Measurements from ENCODE around the gene VPS36.
"Not testable (repeated sequence)": the region's sequence is repeated elsewhere in the genome, so short reads cannot be mapped to it uniquely, and the experiment has no call there.

The VPS36 gene

DNA sequence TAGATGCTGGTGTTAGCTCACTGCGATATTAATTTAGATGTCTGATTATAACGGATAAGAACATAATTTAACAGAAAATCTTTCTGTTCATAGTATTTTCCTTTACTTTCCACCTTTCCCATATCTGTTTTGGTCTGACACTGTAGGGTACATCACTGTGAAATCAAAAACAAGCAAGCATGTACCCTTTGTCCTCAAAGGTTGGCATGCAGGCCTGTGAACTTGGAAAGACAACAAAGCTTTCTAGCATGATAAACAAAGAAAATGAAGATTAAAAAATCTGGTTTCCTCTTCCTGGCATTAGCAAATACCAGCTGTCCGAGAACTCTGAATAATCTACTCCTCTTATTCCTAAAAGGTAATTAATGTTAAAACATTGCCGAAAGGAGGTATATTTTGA is 76.0 kb downstream of the VPS36 start:
- no peak overlapping the region for H3K9ac ChIP-seq (ENCODE audit: low read length)
- no peaks in the 10 kb centered on the region for H3K9me3 ChIP-seq (ENCODE audit: control insufficient read depth, low read length)
- no peak overlapping the region for H3K4me3 ChIP-seq (ENCODE audit: low read length)
- peaks cover 29% of the 10 kb centered on the region for H3K4me1 ChIP-seq (ENCODE audit: control insufficient read depth, insufficient read depth, low read length)
- no peaks in the 10 kb centered on the region for H3K36me3 ChIP-seq (ENCODE audit: control insufficient read depth, insufficient read depth, low read length, severe bottlenecking)
- DNase-seq (ENCODE audit: low read depth), result no peak
- no peaks in the 10 kb centered on the region for H3K27me3 ChIP-seq (replicated peaks; ENCODE audit: control insufficient read depth, insufficient read depth, low read length)

DNA sequence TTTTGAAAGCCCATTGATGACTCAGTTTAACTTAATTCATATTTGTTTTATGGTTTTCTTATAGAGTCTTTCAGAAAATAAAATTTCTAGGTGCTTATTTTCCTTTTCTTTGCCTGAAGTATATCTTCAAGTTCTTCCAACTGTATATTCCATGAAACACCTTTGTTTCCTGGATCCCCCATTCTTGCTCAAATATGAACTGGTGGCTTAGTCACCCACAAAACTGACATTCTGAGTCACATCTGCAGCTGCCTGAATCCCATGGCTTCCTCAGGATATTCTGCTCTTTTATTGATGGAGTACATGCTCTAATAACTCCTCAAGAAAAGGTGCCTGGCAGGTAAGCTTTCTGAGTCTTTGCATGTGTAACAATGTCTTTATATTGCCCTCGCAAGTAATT is 77.2 kb downstream of the VPS36 start:
- H3K4me3 ChIP-seq (ENCODE audit: low read length); DNase-seq (ENCODE audit: low read depth); H3K9ac ChIP-seq (ENCODE audit: low read length); H3K36me3 ChIP-seq (ENCODE audit: control insufficient read depth, insufficient read depth, low read length, severe bottlenecking); H3K9me3 ChIP-seq (ENCODE audit: control insufficient read depth, low read length); H3K27me3 ChIP-seq (replicated peaks; ENCODE audit: control insufficient read depth, insufficient read depth, low read length): not testable (repeated sequence)
- peaks cover 29% of the 10 kb centered on the region for H3K4me1 ChIP-seq (ENCODE audit: control insufficient read depth, insufficient read depth, low read length)

DNA sequence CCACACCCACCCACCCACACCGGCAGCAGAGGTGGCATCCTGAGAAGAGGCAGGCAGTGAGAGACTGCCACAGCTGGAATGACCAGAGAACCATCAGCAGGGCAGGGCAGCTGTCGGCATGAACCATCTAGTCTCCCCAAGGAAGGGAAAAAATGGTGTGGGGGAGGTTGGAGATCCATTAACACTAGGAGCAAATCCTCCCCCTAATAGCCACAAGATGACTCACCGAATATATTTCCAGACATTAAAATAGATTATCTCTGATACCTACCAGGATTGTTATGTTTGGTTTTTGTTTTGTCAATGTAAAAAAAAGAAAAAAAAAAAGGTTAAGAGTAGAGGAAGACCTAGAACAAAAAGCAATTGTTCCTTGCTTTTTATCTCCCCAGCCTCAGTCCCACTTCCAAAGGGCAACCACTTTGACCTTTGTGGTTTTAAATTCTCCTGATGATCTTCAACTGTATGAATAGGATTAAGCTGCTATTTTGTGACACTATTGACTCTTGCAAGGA is 78.6 kb downstream of the VPS36 start:
- Histone ChIP-seq H3K4me3 (ENCODE audit: low read length) (no peak overlapping the region), H3K4me1 (ENCODE audit: control insufficient read depth, insufficient read depth, low read length) (peaks cover 29% of the 10 kb centered on the region), H3K36me3 (ENCODE audit: control insufficient read depth, insufficient read depth, low read length, severe bottlenecking) (no peaks in the 10 kb centered on the region), H3K9ac (ENCODE audit: low read length) (no peak overlapping the region), H3K27me3 (replicated peaks; ENCODE audit: control insufficient read depth, insufficient read depth, low read length) (no peaks in the 10 kb centered on the region), H3K9me3 (ENCODE audit: control insufficient read depth, low read length) (no peaks in the 10 kb centered on the region)
- no peak for DNase-seq (ENCODE audit: low read depth)

DNA sequence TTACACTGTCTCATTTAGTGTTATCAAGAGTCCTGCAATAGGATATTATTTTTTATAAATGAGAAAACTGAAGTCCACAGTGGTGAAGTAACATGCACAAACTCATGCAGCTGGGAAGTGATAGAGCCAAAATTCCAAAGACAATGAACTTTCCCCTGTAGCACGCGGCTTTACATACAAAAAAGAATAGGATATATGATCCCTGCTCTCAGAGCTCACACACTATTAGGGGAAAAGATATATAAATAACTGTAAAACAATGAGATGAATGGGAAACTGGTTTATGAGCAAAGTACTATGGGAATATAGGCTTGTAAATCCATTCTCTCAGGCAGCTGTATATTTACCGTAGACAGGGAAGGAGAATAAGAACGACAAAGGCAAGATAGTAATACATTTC is 84.1 kb downstream of the VPS36 start:
- no peak overlapping the region for H3K9ac ChIP-seq (ENCODE audit: low read length)
- no peaks in the 10 kb centered on the region for H3K9me3 ChIP-seq (ENCODE audit: control insufficient read depth, low read length)
- H3K27me3 ChIP-seq (replicated peaks; ENCODE audit: control insufficient read depth, insufficient read depth, low read length), result no peaks in the 10 kb centered on the region
- peaks cover 6% of the 10 kb centered on the region for H3K4me1 ChIP-seq (ENCODE audit: control insufficient read depth, insufficient read depth, low read length)
- DNase-seq (ENCODE audit: low read depth), result no peak
- H3K4me3 ChIP-seq (ENCODE audit: low read length), result no peak overlapping the region
- no peaks in the 10 kb centered on the region for H3K36me3 ChIP-seq (ENCODE audit: control insufficient read depth, insufficient read depth, low read length, severe bottlenecking)

All from adipocyte (in vitro differentiated cells).